PFSK-1 (cell line): ENCODE results near the gene KRTAP10-12.

ENCODE experiments used
- FOXP2 ChIP-seq: optimal IDR thresholded peaks from 2 replicates; pipeline ENCODE3; 2011; ENCODE audit warnings: borderline replicate concordance, control low read depth, inconsistent platforms; ENCODE audit not compliant: insufficient read depth; ENCODE audit errors: extremely low read length, extremely low read depth
- POLR2AphosphoS5 ChIP-seq: IDR thresholded peaks from 2 replicates; pipeline ENCODE4 v1.6.1; 2012; ENCODE audit warnings: low read depth, mild to moderate bottlenecking, control low read depth, low read length, moderate library complexity
- REST ChIP-seq, 2 experiments: IDR thresholded peaks; 2 replicates each; pipeline versions ENCODE4 v1.6.1 to v1.8.0; 2011 to 2012; ENCODE audit warnings: low read depth in 2 of 2, low read length in 2 of 2, control low read depth in 1 of 2, inconsistent platforms in 1 of 2, mild to moderate bottlenecking in 1 of 2, moderate library complexity in 1 of 2; ENCODE audit not compliant: insufficient read depth in 1 of 2
- SIN3A ChIP-seq: IDR thresholded peaks from 2 replicates; pipeline ENCODE4 v1.6.1; 2012; ENCODE audit warnings: mild to moderate bottlenecking, low read length, moderate library complexity, borderline replicate concordance; ENCODE audit not compliant: insufficient read depth
- TAF1 ChIP-seq: IDR thresholded peaks from 2 replicates; pipeline ENCODE4 v1.6.1; 2012; ENCODE audit warnings: low read length, control low read depth, borderline replicate concordance; ENCODE audit not compliant: insufficient read depth

The KRTAP10-12 gene

GRCh38 chr21:44697811-44698734, 1.1 kb downstream of the KRTAP10-12 start:
- TF ChIP-seq REST (IDR thresholded peaks at IDR 0.05; ENCODE audit: insufficient read depth in 1 of 2, low read depth in 2 of 2, low read length in 2 of 2) (no peak), TAF1 (no peak), POLR2AphosphoS5 (no peak), FOXP2 (no peak), SIN3A (no peak)

- no peak for TF ChIP-seq POLR2AphosphoS5
- TF ChIP-seq REST (IDR thresholded peaks at IDR 0.05; ENCODE audit: insufficient read depth in 1 of 2, low read depth in 2 of 2, low read length in 2 of 2) = no peak
- TF ChIP-seq SIN3A = no peak
- TF ChIP-seq TAF1 = no peak
- no peak for TF ChIP-seq FOXP2
Observed at GRCh38 chr21:44699502-44700001, 2.6 kb downstream of the KRTAP10-12 start.

GRCh38 chr21:44700101-44701022, 3.4 kb downstream of the KRTAP10-12 start:
- no peak for TF ChIP-seq REST (IDR thresholded peaks at IDR 0.05; ENCODE audit: insufficient read depth in 1 of 2, low read depth in 2 of 2, low read length in 2 of 2)
- TF ChIP-seq TAF1 = no peak
- no peak for TF ChIP-seq SIN3A
- TF ChIP-seq FOXP2 = no peak
- no peak for TF ChIP-seq POLR2AphosphoS5

GRCh38 chr21:44701023-44701400, 4.0 kb downstream of the KRTAP10-12 start:
- TF ChIP-seq TAF1 (no peak), FOXP2 (no peak), POLR2AphosphoS5 (no peak), SIN3A (no peak), REST (IDR thresholded peaks at IDR 0.05; ENCODE audit: insufficient read depth in 1 of 2, low read depth in 2 of 2, low read length in 2 of 2) (no peak)
